OCI-LY1 (cell line): ENCODE measurements around the gene CCNJL.

Source experiments
- H2AFZ ChIP-seq: fragments of 200-600 bp; sonication (generic), shearing (Covaris generic); 2 replicates; pipeline ENCODE4 v1.6.0; 2014; ENCODE audit warnings: antibody characterized with exemption, mild to moderate bottlenecking, low read length
- H3F3A ChIP-seq: fragments of 200-600 bp; sonication (generic), shearing (Covaris generic); 2 replicates; pipeline ENCODE4 v1.6.0; 2014; ENCODE audit warnings: mild to moderate bottlenecking, antibody characterized with exemption, low read length, moderate library complexity; ENCODE audit not compliant: insufficient read depth
- H3K27ac ChIP-seq: fragments of 200-600 bp; sonication (generic); 2 replicates; pipeline ENCODE4 v1.5.1; 2014; ENCODE audit warnings: low read length, mixed run types, mild to moderate bottlenecking, low read depth; ENCODE audit not compliant: poor library complexity, severe bottlenecking
- H3K27me3 ChIP-seq: fragments of 200-600 bp; sonication (generic); 2 replicates; pipeline ENCODE4 v1.6.0; 2014; ENCODE audit warnings: antibody characterized with exemption, mild to moderate bottlenecking, low read length, moderate library complexity; ENCODE audit not compliant: insufficient read depth
- H3K36me3 ChIP-seq: fragments of 200-600 bp; sonication (generic); 2 replicates; pipeline ENCODE4 v1.6.1; 2014; ENCODE audit warnings: mild to moderate bottlenecking, antibody characterized with exemption, low read length, moderate library complexity, mixed read lengths; ENCODE audit not compliant: insufficient read depth
- H3K4me1 ChIP-seq: fragments of 200-600 bp; sonication (generic); 2 replicates; pipeline ENCODE4 v1.5.1; 2014; ENCODE audit warnings: mild to moderate bottlenecking, low read length, moderate library complexity; ENCODE audit not compliant: insufficient read depth, severe bottlenecking
- H3K4me2 ChIP-seq: fragments of 200-600 bp; sonication (generic), shearing (Covaris generic); 2 replicates; pipeline ENCODE4 v1.6.1; 2014; ENCODE audit warnings: low read length
- H3K4me3 ChIP-seq: fragments of 200-600 bp; sonication (generic); 2 replicates; pipeline ENCODE4 v1.5.1; 2014; ENCODE audit warnings: low read length, low read depth, mild to moderate bottlenecking, mixed read lengths; ENCODE audit not compliant: poor library complexity, severe bottlenecking
- H3K79me2 ChIP-seq: fragments of 200-600 bp; shearing (Covaris generic); 2 replicates; pipeline ENCODE4 v1.6.1; 2016; ENCODE audit warnings: mixed run types, low read length, mixed read lengths; ENCODE audit not compliant: insufficient read depth
- H3K9ac ChIP-seq: fragments of 200-600 bp; sonication (generic), shearing (Covaris generic); 2 replicates; pipeline ENCODE4 v1.6.1; 2014; ENCODE audit warnings: mild to moderate bottlenecking, low read length, mixed read lengths
- H3K9me2 ChIP-seq: fragments of 200-600 bp; sonication (generic), shearing (Covaris generic); 2 replicates; pipeline ENCODE4 v1.6.1; 2014; ENCODE audit warnings: low read depth, mild to moderate bottlenecking, low read length, mixed read lengths
- H3K9me3 ChIP-seq: fragments of 200-600 bp; shearing (Covaris generic); 2 replicates; pipeline ENCODE4 v1.6.1; 2014; ENCODE audit warnings: low read length, mixed read lengths
- H4K20me1 ChIP-seq: fragments of 200-600 bp; sonication (generic), shearing (Covaris generic); 2 replicates; pipeline ENCODE4 v1.6.0; 2016; ENCODE audit warnings: mild to moderate bottlenecking, low read length; ENCODE audit not compliant: insufficient read depth
- EZH2 ChIP-seq: fragments of 200-600 bp; sonication (generic), shearing (Covaris generic); IDR thresholded peaks from 2 replicates; pipeline ENCODE4 v1.8.0; 2017; ENCODE audit warnings: borderline replicate concordance, mixed run types, mild to moderate bottlenecking, antibody characterized with exemption, low read length, moderate library complexity, mixed read lengths
- TF ChIP-seq, protein P1 (sequence below): fragments of 200-600 bp; sonication (generic), shearing (Covaris generic); IDR thresholded peaks from 2 replicates; pipeline ENCODE4 v1.5.1; 2017; ENCODE audit warnings: mild to moderate bottlenecking, antibody characterized with exemption, low read length, moderate library complexity, mixed read lengths

The CCNJL gene

DNA sequence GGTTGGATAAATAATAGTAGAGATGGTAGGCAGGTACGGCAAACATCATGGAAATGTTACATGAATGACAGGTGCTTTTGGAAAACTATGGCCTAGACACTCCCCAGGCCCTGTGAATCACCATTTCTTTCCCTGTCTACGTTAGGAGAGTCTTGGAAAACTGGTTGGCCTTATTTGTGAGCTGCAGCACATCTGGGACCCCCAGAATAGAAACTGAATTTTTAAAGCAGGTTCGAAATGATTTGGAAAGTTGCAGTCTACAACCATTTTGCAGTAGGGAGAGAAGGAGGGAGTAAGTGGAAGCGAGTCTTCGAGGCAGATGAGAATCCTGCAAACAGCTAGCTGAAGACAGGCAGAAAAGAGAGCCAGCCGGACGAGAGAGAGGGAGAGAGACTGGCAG lies 45.0 kb upstream of the CCNJL start:
- Histone ChIP-seq H2AFZ (no peak overlapping the region), H3K27ac (no peak overlapping the region), H3K9ac (no peak overlapping the region), H3K36me3 (no peaks in the 10 kb centered on the region), H3K79me2 (no peaks in the 10 kb centered on the region), H3K4me3 (no peak overlapping the region), H3F3A (no peaks in the 10 kb centered on the region), H4K20me1 (no peaks in the 10 kb centered on the region), H3K9me3 (no peaks in the 10 kb centered on the region), H3K9me2 (no peaks in the 10 kb centered on the region), H3K4me2 (no peak overlapping the region), H3K4me1 (no peaks in the 10 kb centered on the region), H3K27me3 (0 out of 2 replicates have a peak, but pooled peaks cover 4% of the 10 kb centered on the region)
- TF ChIP-seq EZH2, result no peak
- TF ChIP-seq, protein P1, sequence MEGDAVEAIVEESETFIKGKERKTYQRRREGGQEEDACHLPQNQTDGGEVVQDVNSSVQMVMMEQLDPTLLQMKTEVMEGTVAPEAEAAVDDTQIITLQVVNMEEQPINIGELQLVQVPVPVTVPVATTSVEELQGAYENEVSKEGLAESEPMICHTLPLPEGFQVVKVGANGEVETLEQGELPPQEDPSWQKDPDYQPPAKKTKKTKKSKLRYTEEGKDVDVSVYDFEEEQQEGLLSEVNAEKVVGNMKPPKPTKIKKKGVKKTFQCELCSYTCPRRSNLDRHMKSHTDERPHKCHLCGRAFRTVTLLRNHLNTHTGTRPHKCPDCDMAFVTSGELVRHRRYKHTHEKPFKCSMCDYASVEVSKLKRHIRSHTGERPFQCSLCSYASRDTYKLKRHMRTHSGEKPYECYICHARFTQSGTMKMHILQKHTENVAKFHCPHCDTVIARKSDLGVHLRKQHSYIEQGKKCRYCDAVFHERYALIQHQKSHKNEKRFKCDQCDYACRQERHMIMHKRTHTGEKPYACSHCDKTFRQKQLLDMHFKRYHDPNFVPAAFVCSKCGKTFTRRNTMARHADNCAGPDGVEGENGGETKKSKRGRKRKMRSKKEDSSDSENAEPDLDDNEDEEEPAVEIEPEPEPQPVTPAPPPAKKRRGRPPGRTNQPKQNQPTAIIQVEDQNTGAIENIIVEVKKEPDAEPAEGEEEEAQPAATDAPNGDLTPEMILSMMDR, result no peak

DNA sequence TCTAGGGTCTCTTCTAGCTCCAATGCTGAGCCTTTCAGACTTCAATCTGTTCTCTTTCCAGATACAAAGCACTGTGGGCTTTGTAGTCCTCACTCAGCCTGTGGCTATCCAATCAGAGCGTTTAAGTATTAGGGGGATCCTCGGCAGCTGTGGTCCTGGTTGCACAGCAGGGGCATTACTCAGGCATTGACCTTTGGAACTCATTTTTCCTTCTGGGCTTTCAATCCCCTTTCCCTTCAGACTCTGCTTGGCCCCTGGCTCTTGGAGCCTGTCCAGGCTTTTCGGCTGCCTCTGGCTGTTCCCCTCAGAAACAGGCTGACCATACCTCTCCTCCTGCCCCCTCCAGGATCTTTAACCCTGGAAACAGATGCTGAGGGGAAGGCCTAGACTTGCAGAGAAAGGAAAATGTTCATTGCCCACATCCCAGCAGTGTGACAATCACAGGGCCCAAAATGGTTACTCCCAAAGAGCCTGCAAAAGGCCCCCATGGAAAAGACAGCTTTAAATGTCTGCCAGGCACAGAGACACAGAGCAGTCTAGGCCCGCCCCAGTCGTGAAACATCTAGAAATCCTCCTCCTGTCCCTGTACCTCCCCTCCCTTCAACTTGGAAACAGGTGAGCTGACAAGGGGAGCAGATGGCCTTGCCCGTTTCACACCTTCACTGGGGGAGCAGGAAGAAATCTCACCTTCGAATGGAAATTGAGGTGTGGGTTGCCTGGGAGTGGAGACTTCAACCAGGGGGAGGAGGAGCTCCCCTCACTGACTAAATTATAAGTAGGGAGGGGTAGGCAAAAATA lies 44.4 kb upstream of the CCNJL start:
- Histone ChIP-seq H3K36me3 (no peaks in the 10 kb centered on the region), H3K27ac (no peak overlapping the region), H3K9me3 (no peaks in the 10 kb centered on the region), H3K9ac (no peak overlapping the region), H3K9me2 (no peaks in the 10 kb centered on the region), H4K20me1 (no peaks in the 10 kb centered on the region), H3K4me2 (no peak overlapping the region), H3K79me2 (no peaks in the 10 kb centered on the region), H3F3A (no peaks in the 10 kb centered on the region), H3K27me3 (0 out of 2 replicates have a peak, but pooled peaks cover 4% of the 10 kb centered on the region), H3K4me1 (no peaks in the 10 kb centered on the region), H2AFZ (no peak overlapping the region), H3K4me3 (no peak overlapping the region)
- TF ChIP-seq, protein P1, result no peak
- TF ChIP-seq EZH2, result no peak

DNA sequence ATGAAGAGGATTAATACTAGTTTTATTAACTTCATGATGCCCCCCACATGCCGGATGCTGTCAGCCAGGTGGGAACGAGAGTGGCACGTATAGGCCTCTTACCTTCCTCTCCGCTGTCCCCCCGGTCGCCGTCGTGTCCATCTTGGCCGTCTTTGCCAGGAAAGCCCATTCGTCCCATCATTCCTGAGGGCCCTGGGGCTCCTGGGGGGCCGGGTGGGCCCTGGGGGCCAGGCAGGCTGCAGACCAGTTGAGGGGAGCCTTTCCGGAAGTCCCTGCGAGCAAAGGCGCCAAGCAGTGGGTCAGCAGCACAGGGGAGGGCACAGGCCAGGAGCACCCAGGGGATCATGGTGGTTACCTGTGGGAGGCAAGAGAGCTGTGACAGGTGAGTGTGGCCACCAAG lies 42.3 kb upstream of the CCNJL start:
- H3K79me2 ChIP-seq, result no peaks in the 10 kb centered on the region

More for the DNA sequence above, 42.3 kb upstream of the CCNJL start:
- Histone ChIP-seq H3K9me2 (no peaks in the 10 kb centered on the region), H3K27ac (no peak overlapping the region), H3K9ac (no peak overlapping the region), H3K4me1 (no peaks in the 10 kb centered on the region), H3F3A (no peaks in the 10 kb centered on the region), H3K4me3 (no peak overlapping the region), H2AFZ (no peak overlapping the region), H3K9me3 (no peaks in the 10 kb centered on the region), H4K20me1 (no peaks in the 10 kb centered on the region), H3K27me3 (no peaks in the 10 kb centered on the region), H3K4me2 (no peak overlapping the region), H3K36me3 (no peaks in the 10 kb centered on the region)
- no peak for TF ChIP-seq EZH2
- TF ChIP-seq, protein P1, result no peak
